Trophoblast cell (in vitro differentiated cells and primary cell): Measurements from ENCODE around the gene IL23R.

Source experiments
- DNase-seq, 2 donors: peaks; one replicate each; pipeline ENCODE4 v3.0.0-alpha.2; 2016
- H2AFZ ChIP-seq: 2 replicates; pipeline ENCODE4 v1.6.1; 2013; ENCODE audit warnings: low read length, moderate library complexity, mild to moderate bottlenecking; ENCODE audit not compliant: insufficient read depth, poor library complexity
- H2AK5ac ChIP-seq: 2 replicates; pipeline ENCODE4 v1.6.1; 2013; ENCODE audit warnings: mild to moderate bottlenecking, low read length
- H2BK120ac ChIP-seq: 2 replicates; pipeline ENCODE4 v1.6.1; 2013; ENCODE audit warnings: low read length, mild to moderate bottlenecking, moderate library complexity; ENCODE audit not compliant: insufficient read depth, poor library complexity
- H2BK12ac ChIP-seq: 2 replicates; pipeline ENCODE4 v1.6.1; 2013; ENCODE audit warnings: mild to moderate bottlenecking, low read length, moderate library complexity
- H2BK5ac ChIP-seq: 2 replicates; pipeline ENCODE4 v1.6.1; 2013; ENCODE audit warnings: low read length, low read depth, moderate library complexity, mild to moderate bottlenecking; ENCODE audit not compliant: poor library complexity
- H3K14ac ChIP-seq: 2 replicates; pipeline ENCODE4 v1.6.1; 2013; ENCODE audit warnings: mild to moderate bottlenecking, low read length
- H3K18ac ChIP-seq: 2 replicates; pipeline ENCODE4 v1.6.1; 2013; ENCODE audit warnings: mild to moderate bottlenecking, low read length
- H3K23ac ChIP-seq: 2 replicates; pipeline ENCODE4 v1.6.1; 2013; ENCODE audit warnings: low read length
- H3K27ac ChIP-seq: 2 replicates; pipeline ENCODE4 v1.5.1; 2013; ENCODE audit warnings: low read depth, mild to moderate bottlenecking, inconsistent platforms, low read length, moderate library complexity
- H3K27me3 ChIP-seq: 2 replicates; pipeline ENCODE4 v1.6.1; 2013; ENCODE audit warnings: inconsistent platforms, mild to moderate bottlenecking, low read length, moderate library complexity; ENCODE audit not compliant: insufficient read depth
- H3K36me3 ChIP-seq, 2 experiments: 1 replicate in 1 of 2; 2 replicates in 1 of 2; pipeline ENCODE4 v1.6.1; 2013; ENCODE audit warnings: low read length in 2 of 2, mild to moderate bottlenecking in 2 of 2, moderate library complexity in 1 of 2; ENCODE audit not compliant: insufficient read depth in 2 of 2, control insufficient read depth in 1 of 2
- H3K4ac ChIP-seq: 2 replicates; pipeline ENCODE4 v1.6.1; 2013; ENCODE audit warnings: low read depth, mild to moderate bottlenecking, low read length, moderate library complexity
- H3K4me1 ChIP-seq, 2 experiments: 1 replicate in 1 of 2; 2 replicates in 1 of 2; pipeline ENCODE4 v1.6.1; 2013; ENCODE audit warnings: low read length in 2 of 2, mild to moderate bottlenecking in 2 of 2, moderate library complexity in 1 of 2; ENCODE audit not compliant: insufficient read depth in 2 of 2, control insufficient read depth in 1 of 2
- H3K4me2 ChIP-seq: 2 replicates; pipeline ENCODE4 v1.6.1; 2013; ENCODE audit warnings: inconsistent platforms, mild to moderate bottlenecking, low read length, moderate library complexity
- H3K4me3 ChIP-seq: 2 replicates; pipeline ENCODE4 v1.5.1; 2013; ENCODE audit warnings: mild to moderate bottlenecking, low read depth, low read length, inconsistent platforms
- H3K79me1 ChIP-seq: one replicate; pipeline ENCODE4 v1.6.1; 2013; ENCODE audit warnings: low read length
- H3K79me2 ChIP-seq: 2 replicates; pipeline ENCODE4 v1.6.1; 2013; ENCODE audit warnings: low read length, mild to moderate bottlenecking; ENCODE audit not compliant: control insufficient read depth, insufficient read depth, poor library complexity
- H3K9ac ChIP-seq: 2 replicates; pipeline ENCODE4 v1.6.1; 2013; ENCODE audit warnings: mild to moderate bottlenecking, low read length
- H3K9me3 ChIP-seq: 2 replicates; pipeline ENCODE4 v1.6.1; 2013; ENCODE audit warnings: low read depth, mild to moderate bottlenecking, control low read depth, inconsistent platforms, low read length; ENCODE audit not compliant: insufficient read depth
- H4K12ac ChIP-seq: 2 replicates; pipeline ENCODE4 v1.6.1; 2013; ENCODE audit warnings: low read depth, mild to moderate bottlenecking, low read length, moderate library complexity
- H4K8ac ChIP-seq: 2 replicates; pipeline ENCODE4 v1.6.1; 2013; ENCODE audit warnings: low read depth, mild to moderate bottlenecking, low read length, moderate library complexity
- H4K91ac ChIP-seq: one replicate; pipeline ENCODE4 v1.6.1; 2013; ENCODE audit warnings: low read depth, mild to moderate bottlenecking, low read length, moderate library complexity
- WGBS: extraction: QIAGEN DNeasy Blood & Tissue Kit; methylation state at CpG from one replicate; pipeline ENCODE4 v1.1.7; 2013; ENCODE audit warnings: missing lambda C conversion rate; ENCODE audit not compliant: insufficient read length, insufficient coverage; ENCODE audit errors: extremely low coverage; 5-methylcytosine and 5-hydroxymethylcytosine counted together

The IL23R gene

GRCh38 chr1:67285780-67286488 is 119.7 kb downstream of the IL23R start:
- no peak overlapping the region for H2BK120ac ChIP-seq
- H3K18ac ChIP-seq = no peak overlapping the region
- no peaks in the 10 kb centered on the region for H3K9me3 ChIP-seq
- H3K4me2 ChIP-seq = no peak overlapping the region
- no peaks in the 10 kb centered on the region for H3K79me1 ChIP-seq
- H3K4me3 ChIP-seq = no peak overlapping the region
- no peak overlapping the region for H2BK12ac ChIP-seq
- no peak overlapping the region for H4K8ac ChIP-seq
- H3K27ac ChIP-seq = no peak overlapping the region
- no CpG with 5 or more reads among the region's 8 CpGs for WGBS
- no peak overlapping the region for H3K4ac ChIP-seq
- H2AK5ac ChIP-seq = no peak overlapping the region
- no peak overlapping the region for H2BK5ac ChIP-seq
- no peak overlapping the region for H2AFZ ChIP-seq
- H3K14ac ChIP-seq = no peak overlapping the region
- H3K79me2 ChIP-seq = no peaks in the 10 kb centered on the region
- no peak overlapping the region for H4K91ac ChIP-seq
- no peak for DNase-seq
- no peaks in the 10 kb centered on the region for H3K4me1 ChIP-seq
- H3K23ac ChIP-seq = no peak overlapping the region
- no peak overlapping the region for H3K9ac ChIP-seq
- no peaks in the 10 kb centered on the region for H3K36me3 ChIP-seq
- H4K12ac ChIP-seq = no peak overlapping the region
- H3K27me3 ChIP-seq = no peaks in the 10 kb centered on the region

- Histone ChIP-seq H3K27ac (no peak overlapping the region), H2BK120ac (no peak overlapping the region), H3K4ac (no peak overlapping the region), H3K9ac (no peak overlapping the region), H2AK5ac (no peak overlapping the region), H3K18ac (no peak overlapping the region), H3K23ac (no peak overlapping the region), H2BK5ac (no peak overlapping the region), H4K91ac (no peak overlapping the region), H2BK12ac (no peak overlapping the region), H3K4me1 (no peaks in the 10 kb centered on the region), H3K4me2 (no peak overlapping the region), H2AFZ (no peak overlapping the region), H3K79me2 (no peaks in the 10 kb centered on the region), H3K9me3 (no peaks in the 10 kb centered on the region), H3K79me1 (no peaks in the 10 kb centered on the region), H3K27me3 (no peaks in the 10 kb centered on the region), H3K4me3 (no peak overlapping the region), H3K14ac (no peak overlapping the region), H4K8ac (no peak overlapping the region), H4K12ac (no peak overlapping the region), H3K36me3 (no peaks in the 10 kb centered on the region)
- no CpG with 5 or more reads among the region's 4 CpGs for WGBS
- DNase-seq = no peak
Observed at GRCh38 chr1:67290236-67290635, 124.0 kb downstream of the IL23R start.

GRCh38 chr1:67294836-67295617 is 128.8 kb downstream of the IL23R start:
- H3K4ac ChIP-seq = no peak overlapping the region
- no peak overlapping the region for H3K14ac ChIP-seq
- H3K23ac ChIP-seq = no peak overlapping the region
- no peak overlapping the region for H2BK120ac ChIP-seq
- no peak overlapping the region for H2AFZ ChIP-seq
- no peaks in the 10 kb centered on the region for H3K9me3 ChIP-seq
- no peak for DNase-seq
- no peak overlapping the region for H2BK12ac ChIP-seq
- no peaks in the 10 kb centered on the region for H3K4me1 ChIP-seq
- no peak overlapping the region for H2BK5ac ChIP-seq
- H3K18ac ChIP-seq = no peak overlapping the region
- no CpG with 5 or more reads among the region's 9 CpGs for WGBS
- H3K79me1 ChIP-seq = no peaks in the 10 kb centered on the region
- no peaks in the 10 kb centered on the region for H3K79me2 ChIP-seq
- no peak overlapping the region for H3K4me2 ChIP-seq
- H4K12ac ChIP-seq = no peak overlapping the region
- no peaks in the 10 kb centered on the region for H3K27me3 ChIP-seq
- H3K9ac ChIP-seq = no peak overlapping the region
- H4K91ac ChIP-seq = no peak overlapping the region
- no peak overlapping the region for H3K27ac ChIP-seq
- H4K8ac ChIP-seq = no peak overlapping the region
- no peak overlapping the region for H3K4me3 ChIP-seq
- H3K36me3 ChIP-seq = no peaks in the 10 kb centered on the region
- no peak overlapping the region for H2AK5ac ChIP-seq

GRCh38 chr1:67298762-67299161 is 132.5 kb downstream of the IL23R start:
- H3K4me2 ChIP-seq = no peak overlapping the region

More at GRCh38 chr1:67298762-67299161, 132.5 kb downstream of the IL23R start:
- Histone ChIP-seq H3K9ac (no peak overlapping the region), H2BK12ac (no peak overlapping the region), H3K4me3 (no peak overlapping the region), H3K4me1 (no peaks in the 10 kb centered on the region), H3K18ac (no peak overlapping the region), H3K79me1 (no peaks in the 10 kb centered on the region), H3K27me3 (no peaks in the 10 kb centered on the region), H2AFZ (no peak overlapping the region), H3K4ac (no peak overlapping the region), H3K36me3 (no peaks in the 10 kb centered on the region), H3K27ac (no peak overlapping the region), H2BK120ac (no peak overlapping the region), H2AK5ac (no peak overlapping the region), H3K23ac (no peak overlapping the region), H4K91ac (no peak overlapping the region), H4K8ac (no peak overlapping the region), H3K79me2 (no peaks in the 10 kb centered on the region), H4K12ac (no peak overlapping the region), H3K14ac (no peak overlapping the region), H2BK5ac (no peak overlapping the region), H3K9me3 (no peaks in the 10 kb centered on the region)
- WGBS = no CpG with 5 or more reads among the region's 2 CpGs
- DNase-seq = no peak
